Mesenchymal stem cell (in vitro differentiated cells and primary cell): Measurements from ENCODE around the gene DAO.

Source experiments
- DNase-seq: peaks from one replicate; pipeline ENCODE4 v3.0.0-alpha.2; 2013
- H2AFZ ChIP-seq: one replicate; pipeline ENCODE4 v1.6.1; 2013; ENCODE audit warnings: low read depth, mild to moderate bottlenecking, control low read depth, inconsistent platforms, low read length, moderate library complexity
- H2AK5ac ChIP-seq: 2 replicates; pipeline ENCODE4 v1.6.1; 2013; ENCODE audit warnings: low read length, moderate library complexity, mild to moderate bottlenecking, inconsistent platforms; ENCODE audit not compliant: severe bottlenecking
- H2BK120ac ChIP-seq: one replicate; pipeline ENCODE4 v1.6.1; 2013; ENCODE audit warnings: low read depth, mild to moderate bottlenecking, inconsistent platforms, low read length, moderate library complexity
- H2BK12ac ChIP-seq, 2 experiments: one replicate each; pipeline ENCODE4 v1.6.1; 2013; ENCODE audit warnings: inconsistent platforms in 2 of 2, low read length in 2 of 2, mild to moderate bottlenecking in 2 of 2, moderate library complexity in 2 of 2, control low read depth in 1 of 2
- H2BK15ac ChIP-seq: one replicate; pipeline ENCODE4 v1.6.1; 2013; ENCODE audit warnings: mild to moderate bottlenecking, low read depth, inconsistent platforms; ENCODE audit not compliant: poor library complexity, severe bottlenecking
- H2BK5ac ChIP-seq: 2 replicates; pipeline ENCODE4 v1.6.1; 2013; ENCODE audit warnings: low read depth, mild to moderate bottlenecking, low read length, control low read depth, inconsistent platforms; ENCODE audit not compliant: poor library complexity, severe bottlenecking
- H3K14ac ChIP-seq, 2 experiments: one replicate each; pipeline ENCODE4 v1.6.1; 2013; ENCODE audit warnings: inconsistent platforms in 2 of 2, low read length in 2 of 2, control low read depth in 1 of 2, mild to moderate bottlenecking in 1 of 2, moderate library complexity in 1 of 2
- H3K18ac ChIP-seq, 2 experiments: one replicate each; pipeline ENCODE4 v1.6.1; 2013; ENCODE audit warnings: inconsistent platforms in 2 of 2, low read length in 2 of 2, control low read depth in 1 of 2, low read depth in 1 of 2, mild to moderate bottlenecking in 1 of 2
- H3K23ac ChIP-seq, 2 experiments: one replicate each; pipeline ENCODE4 v1.6.1; 2013; ENCODE audit warnings: inconsistent platforms in 2 of 2, low read length in 2 of 2, mild to moderate bottlenecking in 2 of 2, moderate library complexity in 2 of 2, control low read depth in 1 of 2
- H3K27ac ChIP-seq: 2 replicates; pipeline ENCODE4 v1.5.1; 2013; ENCODE audit warnings: mild to moderate bottlenecking, moderate library complexity, low read length, control low read depth, inconsistent platforms; ENCODE audit not compliant: poor library complexity, severe bottlenecking
- H3K27me3 ChIP-seq, 2 experiments: 2 replicates each; pipeline versions ENCODE4 v1.6.1 to v1.7.0; 2013; ENCODE audit warnings: low read length in 2 of 2, mild to moderate bottlenecking in 2 of 2, moderate library complexity in 2 of 2, control low read depth in 1 of 2, inconsistent platforms in 1 of 2; ENCODE audit not compliant: control insufficient read depth in 1 of 2, insufficient read depth in 1 of 2
- H3K36me3 ChIP-seq, 2 experiments: 2 replicates each; pipeline versions ENCODE4 v1.6.1 to v1.7.0; 2013; ENCODE audit warnings: low read length in 2 of 2, control low read depth in 1 of 2, inconsistent platforms in 1 of 2, low read depth in 1 of 2, mild to moderate bottlenecking in 1 of 2; ENCODE audit not compliant: insufficient read depth in 2 of 2, control insufficient read depth in 1 of 2
- H3K4ac ChIP-seq, 2 experiments: one replicate each; pipeline ENCODE4 v1.6.1; 2013; ENCODE audit warnings: inconsistent platforms in 2 of 2, low read length in 2 of 2, mild to moderate bottlenecking in 2 of 2, moderate library complexity in 2 of 2, control low read depth in 1 of 2, low read depth in 1 of 2
- H3K4me1 ChIP-seq: 2 replicates; pipeline ENCODE4 v1.6.1; 2013; ENCODE audit warnings: low read depth, low read length, control low read depth; ENCODE audit not compliant: control insufficient read depth, insufficient read depth
- H3K4me2 ChIP-seq: 2 replicates; pipeline ENCODE4 v1.6.1; 2013; ENCODE audit warnings: low read length, mild to moderate bottlenecking, inconsistent platforms; ENCODE audit not compliant: poor library complexity, severe bottlenecking
- H3K4me3 ChIP-seq, 2 experiments: 2 replicates each; pipeline versions ENCODE4 v1.5.1 to v1.7.0; 2013; ENCODE audit warnings: low read length in 2 of 2, mild to moderate bottlenecking in 2 of 2, control low read depth in 1 of 2, low read depth in 1 of 2; ENCODE audit not compliant: insufficient read depth in 1 of 2
- H3K79me1 ChIP-seq: replicated peaks from 2 replicates; pipeline ENCODE4 v1.6.1; 2013; ENCODE audit warnings: mild to moderate bottlenecking, control low read depth, low read length, inconsistent platforms; ENCODE audit not compliant: poor library complexity, severe bottlenecking
- H3K9ac ChIP-seq: 2 replicates; pipeline ENCODE4 v1.7.0; 2013; ENCODE audit warnings: mild to moderate bottlenecking, low read length, moderate library complexity
- H3K9me3 ChIP-seq: 2 replicates; pipeline ENCODE4 v1.7.0; 2013; ENCODE audit warnings: mild to moderate bottlenecking, low read length; ENCODE audit not compliant: control insufficient read depth
- H4K8ac ChIP-seq: one replicate; pipeline ENCODE4 v1.6.1; 2013; ENCODE audit warnings: inconsistent platforms, mild to moderate bottlenecking, low read length, moderate library complexity
- H4K91ac ChIP-seq: one replicate; pipeline ENCODE4 v1.6.1; 2013; ENCODE audit warnings: mild to moderate bottlenecking, low read length, inconsistent platforms
- WGBS: methylation state at CpG from one replicate; pipeline ENCODE4 v1.1.7; 2013; ENCODE audit warnings: mixed read lengths; 5-methylcytosine and 5-hydroxymethylcytosine counted together

DAO gene

GRCh38 chr12:108895220-108895802 lies 15.4 kb downstream of the DAO start:
- DNase-seq = no peak
- Histone ChIP-seq H3K18ac (no peak overlapping the region), H2BK120ac (no peak overlapping the region), H3K4me2 (no peak overlapping the region), H3K14ac (peak overlapping the region in 1 of 2 experiments; percentile 39), H3K36me3 (no peaks in the 10 kb centered on the region), H3K9ac (no peak overlapping the region), H3K4me3 (no peak overlapping the region), H2AK5ac (no peak overlapping the region), H3K27ac (no peak overlapping the region), H2BK12ac (no peak overlapping the region), H3K4ac (no peak overlapping the region), H2BK15ac (no peak overlapping the region), H3K9me3 (peaks cover 10% of the 10 kb centered on the region), H2BK5ac (no peak overlapping the region), H3K79me1 (no peaks in the 10 kb centered on the region), H4K8ac (no peak overlapping the region), H4K91ac (peak overlapping the region; percentile 44), H3K27me3 (peaks cover 5 to 20% of the 10 kb centered on the region in 2 experiments), H3K23ac (peak overlapping the region in 1 of 2 experiments; percentile 9), H3K4me1 (peaks cover 4% of the 10 kb centered on the region), H2AFZ (no peak overlapping the region)
- WGBS = 81% methylated on average over 5 of the region's 5 CpGs

- no peak overlapping the region for H3K23ac ChIP-seq
- WGBS = 39% methylated on average over 8 of the region's 8 CpGs
Observed at GRCh38 chr12:108896336-108896735, 16.4 kb downstream of the DAO start.

GRCh38 chr12:108896817-108897216 lies 16.9 kb downstream of the DAO start:
- Histone ChIP-seq H4K91ac (no peak overlapping the region), H3K4me1 (peaks cover 4% of the 10 kb centered on the region), H4K8ac (no peak overlapping the region), H3K36me3 (no peaks in the 10 kb centered on the region), H2AFZ (no peak overlapping the region), H3K79me1 (no peaks in the 10 kb centered on the region), H3K14ac (no peak overlapping the region), H3K9me3 (peaks cover 7% of the 10 kb centered on the region), H2BK15ac (no peak overlapping the region), H3K27ac (no peak overlapping the region), H3K23ac (no peak overlapping the region), H2AK5ac (no peak overlapping the region), H3K18ac (no peak overlapping the region), H2BK5ac (no peak overlapping the region), H3K4me3 (no peak overlapping the region), H3K4ac (no peak overlapping the region), H3K27me3 (peaks cover 14 to 31% of the 10 kb centered on the region in 2 experiments), H2BK12ac (no peak overlapping the region), H3K4me2 (no peak overlapping the region), H3K9ac (no peak overlapping the region), H2BK120ac (no peak overlapping the region)
- WGBS = 95% methylated on average over 4 of the region's 4 CpGs
- DNase-seq = no peak

More at GRCh38 chr12:108896336-108896735, 16.4 kb downstream of the DAO start:
- Histone ChIP-seq H2AFZ (no peak overlapping the region), H3K27ac (no peak overlapping the region), H3K9me3 (peaks cover 7% of the 10 kb centered on the region), H2AK5ac (no peak overlapping the region), H4K91ac (no peak overlapping the region), H2BK15ac (no peak overlapping the region), H2BK5ac (no peak overlapping the region), H3K4me1 (peaks cover 4% of the 10 kb centered on the region), H2BK12ac (no peak overlapping the region), H3K79me1 (no peaks in the 10 kb centered on the region), H3K9ac (no peak overlapping the region), H3K36me3 (no peaks in the 10 kb centered on the region), H3K14ac (no peak overlapping the region), H3K4me3 (no peak overlapping the region), H2BK120ac (no peak overlapping the region), H3K18ac (no peak overlapping the region), H3K27me3 (peaks cover 10 to 26% of the 10 kb centered on the region in 2 experiments), H3K4me2 (no peak overlapping the region), H4K8ac (no peak overlapping the region), H3K4ac (no peak overlapping the region)
- DNase-seq = no peak

GRCh38 chr12:108899145-108899544 lies 19.3 kb downstream of the DAO start:
- no peak for DNase-seq
- no peak overlapping the region for H3K4me3 ChIP-seq
- no peak overlapping the region for H2AK5ac ChIP-seq

More at GRCh38 chr12:108899145-108899544, 19.3 kb downstream of the DAO start:
- Histone ChIP-seq H3K4ac (no peak overlapping the region), H3K27ac (no peak overlapping the region), H3K36me3 (no peaks in the 10 kb centered on the region), H3K18ac (no peak overlapping the region), H2AFZ (no peak overlapping the region), H2BK15ac (no peak overlapping the region), H4K8ac (no peak overlapping the region), H3K9ac (no peak overlapping the region), H3K27me3 (peaks cover 9 to 28% of the 10 kb centered on the region in 2 experiments), H2BK5ac (no peak overlapping the region), H3K14ac (no peak overlapping the region), H3K4me1 (peaks cover 4% of the 10 kb centered on the region), H4K91ac (no peak overlapping the region), H2BK120ac (no peak overlapping the region), H3K79me1 (no peaks in the 10 kb centered on the region), H3K9me3 (peaks cover 7% of the 10 kb centered on the region), H2BK12ac (no peak overlapping the region), H3K23ac (no peak overlapping the region), H3K4me2 (no peak overlapping the region)
- WGBS = 79% methylated on average over 5 of the region's 5 CpGs
